ENCODE results near the gene PLCH1.

- TF ChIP-seq CTCF (IDR thresholded peaks at IDR 0.05; ENCODE audit: poor library complexity), result no peak
- no peak for TF ChIP-seq EZH2phosphoT487 (IDR thresholded peaks at IDR 0.05; ENCODE audit: low read depth, severe bottlenecking, unreplicated experiment)
- no peak for TF ChIP-seq EZH2 (IDR thresholded peaks at IDR 0.05; ENCODE audit: borderline replicate concordance)
Measured at GRCh38 chr3:155790272-155790925, 45.5 kb upstream of the PLCH1 start.

All from hepatocyte (in vitro differentiated cells).